Fibroblast of pulmonary artery (primary cell): ENCODE data around the gene CTNNA2.

Source experiments
- DNase-seq: peaks from one replicate; pipeline ENCODE4 v3.0.0-alpha.2; 2010; ENCODE audit warnings: low read depth
- H3K4me3 ChIP-seq: replicated peaks from 2 replicates; pipeline ENCODE4 v1.5.1; 2011; ENCODE audit warnings: low read depth, mild to moderate bottlenecking, control low read depth, low read length, moderate library complexity
- CTCF ChIP-seq: IDR thresholded peaks from 2 replicates; pipeline ENCODE4 v1.5.1; 2011; ENCODE audit warnings: mild to moderate bottlenecking, control low read depth, low read length, inconsistent platforms; ENCODE audit errors: missing control alignments

The CTNNA2 gene

GRCh38 chr2:80205498-80205897 lies 692.6 kb downstream of the CTNNA2 start:
- no peak for TF ChIP-seq CTCF
- no peak overlapping the region for H3K4me3 ChIP-seq
- no peak for DNase-seq

GRCh38 chr2:80209458-80209857 lies 696.6 kb downstream of the CTNNA2 start:
- TF ChIP-seq CTCF: no peak

GRCh38 chr2:80217446-80217845 lies 704.6 kb downstream of the CTNNA2 start:
- DNase-seq: no peak
- no peak overlapping the region for H3K4me3 ChIP-seq
- no peak for TF ChIP-seq CTCF

More at GRCh38 chr2:80209458-80209857, 696.6 kb downstream of the CTNNA2 start:
- DNase-seq: no peak
- no peak overlapping the region for H3K4me3 ChIP-seq

GRCh38 chr2:80222644-80223043 lies 709.8 kb downstream of the CTNNA2 start:
- no peak overlapping the region for H3K4me3 ChIP-seq
- TF ChIP-seq CTCF: no peak
- DNase-seq: no peak

GRCh38 chr2:80231421-80231820 lies 718.6 kb downstream of the CTNNA2 start:
- TF ChIP-seq CTCF: no peak
- no peak for DNase-seq
- no peak overlapping the region for H3K4me3 ChIP-seq

GRCh38 chr2:80233333-80233732 lies 720.5 kb downstream of the CTNNA2 start:
- no peak for TF ChIP-seq CTCF
- DNase-seq: no peak

GRCh38 chr2:80238692-80239469 lies 726.0 kb downstream of the CTNNA2 start:
- TF ChIP-seq CTCF: peak; percentile 69
- DNase-seq: peak; percentile 40
- H3K4me3 ChIP-seq: no peak overlapping the region

More at GRCh38 chr2:80233333-80233732, 720.5 kb downstream of the CTNNA2 start:
- no peak overlapping the region for H3K4me3 ChIP-seq
